ENCODE measurements around the gene DAB1. TPM values are rescaled to one million over a fixed set of nuclear protein-coding genes. Genes with fewer than 3 reads are reported as not detected.

The DAB1 gene
- total RNA-seq, 1 donor from 2014 or later = 14.6 TPM

DNA sequence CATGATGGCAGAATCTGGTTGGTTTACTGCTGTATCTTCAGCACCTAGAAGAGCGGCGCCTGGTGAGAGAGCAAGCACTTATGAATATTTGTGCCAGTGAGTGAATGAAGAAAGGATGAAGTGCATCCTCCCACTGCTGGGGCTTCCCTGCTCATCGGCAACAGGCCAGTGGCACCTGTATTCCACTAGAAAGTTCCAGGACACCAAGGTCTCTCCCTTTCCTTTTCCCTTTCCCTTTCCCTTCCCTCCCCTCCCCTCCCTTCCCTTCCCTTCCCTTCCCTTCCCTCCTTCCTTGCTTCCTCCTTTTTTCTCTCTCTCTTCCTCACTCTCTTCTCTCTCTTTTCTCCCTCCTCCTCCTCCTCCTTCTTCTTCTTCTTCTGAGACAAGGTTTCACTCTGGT lies 86.2 kb downstream of the DAB1 start:
- Histone ChIP-seq H3K4me2 (no peak overlapping the region), H3K9me3 (ENCODE audit: low read depth) (no peaks in the 10 kb centered on the region), H3K9ac (no peak overlapping the region), H3K79me2 (ENCODE audit: low read depth) (no peaks in the 10 kb centered on the region), H2AFZ (replicated peaks) (no peak overlapping the region), H4K20me1 (ENCODE audit: low read depth) (no peaks in the 10 kb centered on the region), H3K27me3 (no peaks in the 10 kb centered on the region), H3F3A (ENCODE audit: low read depth) (no peaks in the 10 kb centered on the region), H3K4me1 (no peaks in the 10 kb centered on the region), H3K36me3 (no peaks in the 10 kb centered on the region), H3K27ac (no peak overlapping the region), H3K4me3 (no peak overlapping the region)
- Mint-ChIP-seq H3K36me3 (peaks cover 2% of the 10 kb centered on the region), H3K27ac (no peak overlapping the region), H3K4me3 (no peak overlapping the region), H3K4me1 (peaks cover 2% of the 10 kb centered on the region), H3K9me3 (peaks cover under 1% of the 10 kb centered on the region), H3K27me3 (ENCODE audit: insufficient read depth, low read depth) (peaks cover 6% of the 10 kb centered on the region)
- no peak for DNase-seq (ENCODE audit: low spot score)
- TF ChIP-seq EZH2phosphoT487 (IDR thresholded peaks at IDR 0.05) (no peak), EZH2 (IDR thresholded peaks at IDR 0.05) (no peak)
- TF ChIP-seq, protein P1, sequence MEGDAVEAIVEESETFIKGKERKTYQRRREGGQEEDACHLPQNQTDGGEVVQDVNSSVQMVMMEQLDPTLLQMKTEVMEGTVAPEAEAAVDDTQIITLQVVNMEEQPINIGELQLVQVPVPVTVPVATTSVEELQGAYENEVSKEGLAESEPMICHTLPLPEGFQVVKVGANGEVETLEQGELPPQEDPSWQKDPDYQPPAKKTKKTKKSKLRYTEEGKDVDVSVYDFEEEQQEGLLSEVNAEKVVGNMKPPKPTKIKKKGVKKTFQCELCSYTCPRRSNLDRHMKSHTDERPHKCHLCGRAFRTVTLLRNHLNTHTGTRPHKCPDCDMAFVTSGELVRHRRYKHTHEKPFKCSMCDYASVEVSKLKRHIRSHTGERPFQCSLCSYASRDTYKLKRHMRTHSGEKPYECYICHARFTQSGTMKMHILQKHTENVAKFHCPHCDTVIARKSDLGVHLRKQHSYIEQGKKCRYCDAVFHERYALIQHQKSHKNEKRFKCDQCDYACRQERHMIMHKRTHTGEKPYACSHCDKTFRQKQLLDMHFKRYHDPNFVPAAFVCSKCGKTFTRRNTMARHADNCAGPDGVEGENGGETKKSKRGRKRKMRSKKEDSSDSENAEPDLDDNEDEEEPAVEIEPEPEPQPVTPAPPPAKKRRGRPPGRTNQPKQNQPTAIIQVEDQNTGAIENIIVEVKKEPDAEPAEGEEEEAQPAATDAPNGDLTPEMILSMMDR (IDR thresholded peaks at IDR 0.05) = no peak

GRCh38 chr1:57336793-57337192 lies 87.1 kb downstream of the DAB1 start:
- no peaks in the 10 kb centered on the region for H4K20me1 ChIP-seq (ENCODE audit: low read depth)
- no peak overlapping the region for H3K9ac ChIP-seq
- no peak overlapping the region for H2AFZ ChIP-seq (replicated peaks)
- no peak overlapping the region for H3K27ac ChIP-seq
- no peak for DNase-seq (ENCODE audit: low spot score)
- Mint-ChIP-seq H3K36me3 (no peaks in the 10 kb centered on the region), H3K9me3 (no peaks in the 10 kb centered on the region), H3K27me3 (ENCODE audit: insufficient read depth, low read depth) (peaks cover 6% of the 10 kb centered on the region), H3K27ac (no peak overlapping the region), H3K4me3 (no peak overlapping the region), H3K4me1 (no peaks in the 10 kb centered on the region)
- H3K4me2 ChIP-seq = no peak overlapping the region
- H3K36me3 ChIP-seq = no peaks in the 10 kb centered on the region
- no peaks in the 10 kb centered on the region for H3F3A ChIP-seq (ENCODE audit: low read depth)
- no peaks in the 10 kb centered on the region for H3K79me2 ChIP-seq (ENCODE audit: low read depth)
- no peaks in the 10 kb centered on the region for H3K9me3 ChIP-seq (ENCODE audit: low read depth)
- no peaks in the 10 kb centered on the region for H3K4me1 ChIP-seq
- no peak overlapping the region for H3K4me3 ChIP-seq
- no peaks in the 10 kb centered on the region for H3K27me3 ChIP-seq
- TF ChIP-seq EZH2phosphoT487 (IDR thresholded peaks at IDR 0.05) (no peak), EZH2 (IDR thresholded peaks at IDR 0.05) (no peak)
- TF ChIP-seq, protein P1 (IDR thresholded peaks at IDR 0.05) = no peak

- Histone ChIP-seq H3K9me3 (ENCODE audit: low read depth) (no peaks in the 10 kb centered on the region), H3K36me3 (no peaks in the 10 kb centered on the region), H3K27me3 (no peaks in the 10 kb centered on the region), H2AFZ (replicated peaks) (no peak overlapping the region), H3K4me3 (no peak overlapping the region), H4K20me1 (ENCODE audit: low read depth) (no peaks in the 10 kb centered on the region), H3K9ac (no peak overlapping the region), H3K4me1 (peaks cover 16% of the 10 kb centered on the region), H3K4me2 (no peak overlapping the region), H3F3A (ENCODE audit: low read depth) (no peaks in the 10 kb centered on the region), H3K27ac (no peak overlapping the region), H3K79me2 (ENCODE audit: low read depth) (no peaks in the 10 kb centered on the region)
- TF ChIP-seq EZH2 (IDR thresholded peaks at IDR 0.05) (no peak), EZH2phosphoT487 (IDR thresholded peaks at IDR 0.05) (no peak)
- TF ChIP-seq, protein P1 (IDR thresholded peaks at IDR 0.05) = no peak
- DNase-seq (ENCODE audit: low spot score) = no peak
- Mint-ChIP-seq H3K27me3 (ENCODE audit: insufficient read depth, low read depth) (peaks cover 6% of the 10 kb centered on the region), H3K9me3 (no peaks in the 10 kb centered on the region), H3K36me3 (no peaks in the 10 kb centered on the region), H3K27ac (no peak overlapping the region), H3K4me3 (no peak overlapping the region), H3K4me1 (peaks cover 24% of the 10 kb centered on the region)
Measured at GRCh38 chr1:57331620-57332019, 92.2 kb downstream of the DAB1 start.

Data from neural progenitor cell (in vitro differentiated cells).